ENCODE data around the gene SLC12A5.

Gene SLC12A5

GRCh38 chr20:46073443-46073842 is 44.4 kb downstream of the SLC12A5 start:
- Histone ChIP-seq H3K27ac (no peak overlapping the region), H3K4me3 (no peak overlapping the region)
- no peak for TF ChIP-seq CTCF (IDR thresholded peaks at IDR 0.05)
- no peak for DNase-seq (ENCODE audit: low spot score)

- no peak overlapping the region for H3K4me3 ChIP-seq
- no peak overlapping the region for H3K27ac ChIP-seq
- DNase-seq (ENCODE audit: low spot score): no peak
- TF ChIP-seq CTCF (IDR thresholded peaks at IDR 0.05): no peak
Measured at GRCh38 chr20:46074006-46074405, 45.0 kb downstream of the SLC12A5 start.

- Histone ChIP-seq H3K27ac (no peak overlapping the region), H3K4me3 (no peak overlapping the region)
- DNase-seq (ENCODE audit: low spot score): no peak
- no peak for TF ChIP-seq CTCF (IDR thresholded peaks at IDR 0.05)
Measured at GRCh38 chr20:46076806-46077205, 47.8 kb downstream of the SLC12A5 start.

GRCh38 chr20:46077642-46078305 is 48.8 kb downstream of the SLC12A5 start:
- no peak for TF ChIP-seq CTCF (IDR thresholded peaks at IDR 0.05)
- H3K27ac ChIP-seq: no peak overlapping the region
- DNase-seq (ENCODE audit: low spot score): no peak
- H3K4me3 ChIP-seq: no peak overlapping the region

- Histone ChIP-seq H3K27ac (no peak overlapping the region), H3K4me3 (no peak overlapping the region)
- TF ChIP-seq CTCF (IDR thresholded peaks at IDR 0.05): no peak
- no peak for DNase-seq (ENCODE audit: low spot score)
Measured at GRCh38 chr20:46078954-46079353, 49.9 kb downstream of the SLC12A5 start.

GRCh38 chr20:46081074-46081473 is 52.1 kb downstream of the SLC12A5 start:
- Histone ChIP-seq H3K4me3 (no peak overlapping the region), H3K27ac (no peak overlapping the region)
- TF ChIP-seq CTCF (IDR thresholded peaks at IDR 0.05): no peak
- DNase-seq (ENCODE audit: low spot score): no peak

GRCh38 chr20:46083101-46083500 is 54.1 kb downstream of the SLC12A5 start:
- no peak for TF ChIP-seq CTCF (IDR thresholded peaks at IDR 0.05)
- H3K27ac ChIP-seq: no peak overlapping the region
- no peak for DNase-seq (ENCODE audit: low spot score)
- H3K4me3 ChIP-seq: no peak overlapping the region

All from coronary artery (tissue), 2 donors.